GM20431 (cell line): ENCODE data around the gene DPP9.

Source experiments
- in situ Hi-C: fragments of 300-500 bp; cut with MseI, MboI; formaldehyde crosslinking; loops from one replicate; pipeline ENCODE4 v1.15.0; 2020; ENCODE audit warnings: low sequenced_read_pairs; ENCODE audit not compliant: unreplicated experiment

Gene DPP9

GRCh38 chr19:4662812-4663211, 60.8 kb downstream of the DPP9 start:
- in situ Hi-C loops: no loop called here

- in situ Hi-C loops: no loop called here
Observed at GRCh38 chr19:4662020-4662695, 61.5 kb downstream of the DPP9 start.

GRCh38 chr19:4660993-4661392, 62.6 kb downstream of the DPP9 start:
- in situ Hi-C loops: no loop called here

GRCh38 chr19:4660181-4660791, 63.4 kb downstream of the DPP9 start:
- in situ Hi-C loops: no loop called here

GRCh38 chr19:4657835-4658234, 65.8 kb downstream of the DPP9 start:
- in situ Hi-C loops: no loop called here

- in situ Hi-C loops: no loop called here
Observed at GRCh38 chr19:4657262-4657661, 66.4 kb downstream of the DPP9 start.

GRCh38 chr19:4656102-4656501, 67.5 kb downstream of the DPP9 start:
- in situ Hi-C loops: no loop called here

- in situ Hi-C loops: no loop called here
Observed at GRCh38 chr19:4654437-4655361, 68.9 kb downstream of the DPP9 start.

- in situ Hi-C loops: no loop called here
Observed at GRCh38 chr19:4653793-4654436, 69.7 kb downstream of the DPP9 start.

GRCh38 chr19:4652075-4652474, 71.6 kb downstream of the DPP9 start:
- in situ Hi-C loops: no loop called here

- in situ Hi-C loops: no loop called here
Observed at GRCh38 chr19:4650159-4650558, 73.5 kb downstream of the DPP9 start.

- in situ Hi-C loops: no loop called here
Observed at GRCh38 chr19:4649392-4650047, 74.1 kb downstream of the DPP9 start.

GRCh38 chr19:4647676-4648644, 75.7 kb downstream of the DPP9 start:
- in situ Hi-C loops: no loop called here

- in situ Hi-C loops: no loop called here
Observed at GRCh38 chr19:4645718-4646117, 77.9 kb downstream of the DPP9 start.

- in situ Hi-C loops: no loop called here
Observed at GRCh38 chr19:4642625-4643024, 81.0 kb downstream of the DPP9 start.

- in situ Hi-C loops: no loop called here
Observed at GRCh38 chr19:4641132-4641531, 82.5 kb downstream of the DPP9 start.

- in situ Hi-C loops: no loop called here
Observed at GRCh38 chr19:4640247-4641000, 83.2 kb downstream of the DPP9 start.
